ENCODE measurements around the gene APOOL. TPM values are rescaled to one million over a fixed set of nuclear protein-coding genes. Genes with fewer than 3 reads are reported as not detected.

The APOOL gene
- total and polyA plus RNA-seq, 2 of the 13 experiments (the other 11 are each of a cell fraction or from before 2014, with no cell fraction given): 7.3 to 13.9 TPM

DNA sequence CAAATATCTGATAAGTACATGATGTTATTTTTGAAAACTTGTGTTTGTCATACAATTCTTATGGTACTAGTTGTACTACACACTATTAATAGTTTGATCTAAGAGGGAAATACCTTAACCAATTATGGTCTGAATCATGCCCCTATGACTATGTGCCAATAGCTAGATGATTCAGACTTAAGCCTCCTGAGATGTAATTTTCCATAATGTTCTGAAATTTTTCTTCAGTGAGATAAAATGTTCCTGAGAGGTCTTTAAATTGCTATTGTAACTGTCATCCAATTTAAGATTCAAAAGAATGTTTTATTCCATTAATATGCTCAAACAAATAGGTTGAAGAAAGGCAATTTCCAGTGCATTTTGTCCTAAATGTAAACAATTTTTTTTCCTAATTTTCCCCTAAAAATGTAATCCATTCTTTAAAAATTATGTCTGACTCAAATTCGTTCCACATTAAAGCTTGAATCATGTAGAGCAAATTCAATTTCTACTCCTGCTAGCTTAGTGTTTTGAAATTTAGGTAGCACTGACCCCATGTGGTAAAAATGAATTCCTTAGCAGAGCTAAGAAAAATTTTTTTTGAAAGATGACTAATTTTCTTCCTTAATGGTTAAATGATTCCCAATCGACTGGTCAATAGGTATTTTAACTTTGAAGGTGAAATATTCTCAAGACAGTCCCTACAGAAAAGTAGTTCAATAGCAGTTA, 49.1 kb downstream of the APOOL start:
- Histone ChIP-seq H2AFZ (ENCODE audit: low read length) (no peak overlapping the region), H4K20me1 (ENCODE audit: insufficient read depth, low read length) (no peaks in the 10 kb centered on the region), H3K4me3 (replicated peaks in 1 of 3; ENCODE audit: insufficient read depth in 1 of 3, low read depth in 2 of 3, low read length in 3 of 3) (no peak overlapping the region), H3K27me3 (ENCODE audit: control insufficient read depth in 1 of 2, insufficient read depth in 2 of 2, low read length in 2 of 2) (no peaks in the 10 kb centered on the region), H3K27ac (ENCODE audit: extremely low read length, insufficient read depth, low read length) (no peak overlapping the region), H3K9ac (ENCODE audit: insufficient read depth, low read depth, low read length) (no peak overlapping the region), H3K9me3 (ENCODE audit: low read length) (no peaks in the 10 kb centered on the region), H3K79me2 (ENCODE audit: insufficient read depth, low read length) (no peaks in the 10 kb centered on the region), H3K4me1 (ENCODE audit: insufficient read depth, low read length) (no peaks in the 10 kb centered on the region), H3K4me2 (ENCODE audit: low read depth, low read length) (no peak overlapping the region), H3K36me3 (replicated peaks in 1 of 2; ENCODE audit: control insufficient read depth in 1 of 2, insufficient read depth in 2 of 2, low read length in 2 of 2) (0 out of 5 replicates have a peak, but pooled peaks cover 0 to 3% of the 10 kb centered on the region in 2 experiments)
- FAIRE-seq (no peak), ATAC-seq (no peak), DNase-seq (ENCODE audit: low spot score) (no peak)
- intact Hi-C loops (cut with micrococcal nuclease; ENCODE audit: unreplicated experiment): loop anchor here (2.0 kb wide), 1 partner anchor 324 kb away; no protein-coding TSS in a partner anchor
- TF ChIP-seq STAG1 (CRISPR knock-in tag; IDR thresholded peaks at IDR 0.05) (peak; percentile 24; the same call in 1 of the 2 replicates), SMC3 (IDR thresholded peaks at IDR 0.05; ENCODE audit: low read length) (0 out of 2 replicates have a peak, but pooled peaks have one; percentile 5), ELF4 (CRISPR knock-in tag; IDR thresholded peaks at IDR 0.05; ENCODE audit: borderline replicate concordance) (no peak)
- CTCF ChIA-PET (ENCODE audit: low intra/inter-chr PET ratio, low total read pairs): no interaction called here
- POLR2A ChIA-PET: no interaction called here
- BruUV-seq (replicated peaks): no TSS peak
- in situ Hi-C loops (cut with HindIII; ENCODE audit: extremely low pct_ligation_motif_present, low pct_unique_long_range_greater_than_20kb): no loop called here
- 64% methylated on average over 2 of the region's 2 CpGs for WGBS (ENCODE audit: low lambda C conversion rate)

DNA sequence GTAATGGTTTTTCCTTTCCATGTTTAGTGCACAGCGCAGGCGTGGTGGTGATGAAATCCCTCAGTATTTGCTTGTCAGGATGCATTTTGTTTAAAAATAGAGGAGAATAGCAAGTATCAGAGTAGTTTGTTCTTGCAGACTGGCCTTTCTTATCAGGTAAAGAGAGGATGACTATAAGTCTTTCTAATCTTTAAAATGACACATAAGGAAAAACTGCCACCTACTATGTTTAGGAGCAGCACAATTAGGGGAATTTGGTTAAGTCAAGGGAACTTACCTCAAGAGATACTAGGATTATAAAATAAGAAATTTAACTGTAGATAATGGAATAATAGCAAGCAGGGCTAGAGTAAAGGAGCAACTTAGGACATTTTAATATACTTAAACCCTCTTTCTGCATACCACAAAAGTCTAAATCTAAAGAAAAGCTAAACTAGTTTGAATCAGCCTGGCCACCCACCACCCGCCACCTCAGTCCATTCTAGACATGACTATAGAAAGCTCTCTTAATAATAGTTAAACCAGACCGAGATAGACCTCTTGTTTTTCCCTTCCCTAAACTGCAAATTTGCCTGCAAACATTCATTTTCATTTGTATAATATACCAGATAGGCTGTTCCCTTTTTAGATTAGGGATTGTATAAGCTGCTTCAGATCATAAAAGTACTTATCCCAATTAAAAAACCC, 62.0 kb downstream of the APOOL start:
- Histone ChIP-seq H3K4me2 (ENCODE audit: low read depth, low read length) (no peak overlapping the region), H3K79me2 (ENCODE audit: insufficient read depth, low read length) (no peaks in the 10 kb centered on the region), H3K9me3 (ENCODE audit: low read length) (no peaks in the 10 kb centered on the region), H3K4me3 (replicated peaks in 1 of 3; ENCODE audit: insufficient read depth in 1 of 3, low read depth in 2 of 3, low read length in 3 of 3) (no peak overlapping the region), H3K36me3 (replicated peaks in 1 of 2; ENCODE audit: control insufficient read depth in 1 of 2, insufficient read depth in 2 of 2, low read length in 2 of 2) (no peaks in the 10 kb centered on the region), H3K4me1 (ENCODE audit: insufficient read depth, low read length) (no peaks in the 10 kb centered on the region), H3K27me3 (ENCODE audit: control insufficient read depth in 1 of 2, insufficient read depth in 2 of 2, low read length in 2 of 2) (no peaks in the 10 kb centered on the region), H4K20me1 (ENCODE audit: insufficient read depth, low read length) (no peaks in the 10 kb centered on the region), H3K27ac (ENCODE audit: extremely low read length, insufficient read depth, low read length) (no peak overlapping the region), H3K9ac (ENCODE audit: insufficient read depth, low read depth, low read length) (no peak overlapping the region), H2AFZ (ENCODE audit: low read length) (no peak overlapping the region)
- no peak for DNase-seq (ENCODE audit: low spot score)
- FAIRE-seq: no peak
- no peak for ATAC-seq
- WGBS (ENCODE audit: low lambda C conversion rate): 98% methylated on average over 4 of the region's 4 CpGs
- intact Hi-C loops (cut with micrococcal nuclease; ENCODE audit: unreplicated experiment): no loop called here
- POLR2A ChIA-PET: no interaction called here
- in situ Hi-C loops (cut with HindIII; ENCODE audit: extremely low pct_ligation_motif_present, low pct_unique_long_range_greater_than_20kb): no loop called here
- no TSS peak for BruUV-seq (replicated peaks)
- CTCF ChIA-PET (ENCODE audit: low intra/inter-chr PET ratio, low total read pairs): no interaction called here
- TF ChIP-seq SP4 (CRISPR knock-in tag; IDR thresholded peaks at IDR 0.05) (no peak), KLF13 (CRISPR knock-in tag; IDR thresholded peaks at IDR 0.05) (no peak), JARID2 (CRISPR knock-in tag; IDR thresholded peaks at IDR 0.05; ENCODE audit: insufficient replicate concordance) (no peak), ZNF75D (CRISPR knock-in tag; IDR thresholded peaks at IDR 0.05; ENCODE audit: borderline replicate concordance) (no peak), ZNF12 (CRISPR knock-in tag; IDR thresholded peaks at IDR 0.05) (no peak), ATF5 (CRISPR knock-in tag; IDR thresholded peaks at IDR 0.05; ENCODE audit: low read depth) (no peak), DRAP1 (CRISPR knock-in tag; IDR thresholded peaks at IDR 0.05) (no peak), ARNTL (CRISPR knock-in tag; IDR thresholded peaks at IDR 0.05) (no peak), ZFYVE20 (CRISPR knock-in tag; IDR thresholded peaks at IDR 0.05; ENCODE audit: borderline replicate concordance, low read depth) (no peak), FOSL2 (CRISPR knock-in tag; IDR thresholded peaks at IDR 0.05) (no peak)
- TF ChIP-seq, protein P1, sequence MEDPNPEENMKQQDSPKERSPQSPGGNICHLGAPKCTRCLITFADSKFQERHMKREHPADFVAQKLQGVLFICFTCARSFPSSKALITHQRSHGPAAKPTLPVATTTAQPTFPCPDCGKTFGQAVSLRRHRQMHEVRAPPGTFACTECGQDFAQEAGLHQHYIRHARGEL (CRISPR knock-in tag; IDR thresholded peaks at IDR 0.05): no peak
- TF ChIP-seq, protein P2, sequence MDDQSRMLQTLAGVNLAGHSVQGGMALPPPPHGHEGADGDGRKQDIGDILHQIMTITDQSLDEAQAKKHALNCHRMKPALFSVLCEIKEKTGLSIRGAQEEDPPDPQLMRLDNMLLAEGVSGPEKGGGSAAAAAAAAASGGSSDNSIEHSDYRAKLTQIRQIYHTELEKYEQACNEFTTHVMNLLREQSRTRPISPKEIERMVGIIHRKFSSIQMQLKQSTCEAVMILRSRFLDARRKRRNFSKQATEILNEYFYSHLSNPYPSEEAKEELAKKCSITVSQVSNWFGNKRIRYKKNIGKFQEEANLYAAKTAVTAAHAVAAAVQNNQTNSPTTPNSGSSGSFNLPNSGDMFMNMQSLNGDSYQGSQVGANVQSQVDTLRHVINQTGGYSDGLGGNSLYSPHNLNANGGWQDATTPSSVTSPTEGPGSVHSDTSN (CRISPR knock-in tag; IDR thresholded peaks at IDR 0.05; ENCODE audit: borderline replicate concordance): no peak

Data from HepG2 (cell line).